HG03442 (cell line): ENCODE measurements around the gene ADRM1.

Experiments
- ATAC-seq: cut with Tn5 transposase; IDR thresholded peaks from one replicate; pipeline ENCODE4 v1.9.1; 2021; ENCODE audit warnings: mild to moderate bottlenecking, moderate library complexity; ENCODE audit not compliant: unreplicated experiment

ADRM1 gene

GRCh38 chr20:62335532-62335931, 32.7 kb downstream of the ADRM1 start:
- no peak for ATAC-seq

DNA sequence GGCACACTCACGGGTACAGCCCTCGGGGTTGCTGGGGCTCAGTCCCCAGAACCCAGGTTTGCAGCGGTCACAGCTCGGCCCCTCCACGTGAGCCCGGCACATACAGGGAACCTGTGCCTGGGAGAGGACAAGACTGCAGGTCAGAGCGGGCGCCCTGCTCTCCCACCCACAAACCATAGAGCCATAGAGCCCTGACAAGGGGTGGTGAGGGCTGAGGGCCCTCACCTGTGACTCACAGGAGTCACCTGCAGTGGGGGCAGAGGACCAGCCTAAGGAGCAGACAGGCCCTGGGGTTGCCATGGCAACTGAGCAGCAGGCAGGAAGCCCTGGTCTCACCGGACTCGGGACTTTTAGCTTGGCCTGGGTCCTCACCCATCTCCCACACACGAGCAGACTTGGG, 33.5 kb downstream of the ADRM1 start:
- ATAC-seq = no peak

- no peak for ATAC-seq
Measured at GRCh38 chr20:62336775-62337557, 34.2 kb downstream of the ADRM1 start.

DNA sequence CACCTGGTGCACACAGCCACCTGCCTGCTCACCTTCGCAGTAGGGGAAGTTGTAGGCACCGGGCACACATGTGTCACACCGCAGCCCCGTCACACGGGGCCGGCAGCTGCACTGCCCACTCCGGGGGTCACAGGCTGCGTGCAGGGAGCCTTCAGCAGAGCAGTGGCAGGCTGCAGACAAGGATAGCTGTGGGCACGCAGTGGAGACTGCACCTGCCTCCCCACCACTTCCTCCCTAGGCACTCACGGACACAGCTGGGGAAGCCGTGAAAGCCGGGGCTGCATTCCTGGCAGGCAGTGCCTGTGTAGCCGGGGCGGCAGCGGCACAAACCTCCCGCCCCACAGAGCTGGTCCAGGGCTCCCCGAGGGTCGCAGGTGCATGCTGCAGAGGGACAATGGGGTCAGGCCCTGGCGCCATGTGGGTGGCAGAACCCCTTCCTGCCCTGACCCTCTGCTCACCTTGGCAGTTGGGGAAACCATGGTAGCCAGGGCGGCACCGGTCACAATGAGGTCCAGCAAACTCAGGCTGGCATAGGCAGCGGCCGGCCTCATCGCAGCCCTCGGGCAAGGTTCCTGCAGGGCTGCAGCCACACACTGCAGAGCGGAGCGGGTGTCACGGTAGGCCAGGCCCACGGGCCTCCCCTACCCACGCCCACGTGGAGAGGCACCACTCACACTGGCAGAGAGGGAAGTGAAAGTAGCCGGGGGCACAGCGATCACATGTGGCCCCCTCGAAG, 34.9 kb downstream of the ADRM1 start:
- ATAC-seq = no peak

- no peak for ATAC-seq
Measured at GRCh38 chr20:62338294-62338620, 35.5 kb downstream of the ADRM1 start.

DNA sequence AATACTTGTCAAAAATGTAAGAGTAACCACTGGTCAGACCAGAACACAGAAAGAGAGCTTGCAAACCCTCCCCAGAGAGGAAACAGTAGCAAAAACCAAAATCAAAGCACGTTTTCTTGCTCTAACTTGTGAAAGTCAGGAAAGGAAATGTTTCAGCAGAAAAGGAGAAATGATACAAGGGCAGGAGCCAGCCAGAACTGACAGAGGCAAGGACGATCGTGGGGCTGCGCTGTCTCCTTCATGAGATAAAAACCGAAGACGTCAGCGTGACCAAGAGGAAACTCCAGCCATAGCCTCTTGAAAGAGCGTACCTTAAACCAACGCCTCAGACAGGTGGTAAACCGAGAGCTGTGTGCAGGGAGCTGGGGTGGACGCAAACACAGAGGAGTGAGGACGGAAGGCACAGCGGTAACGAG, 36.9 kb downstream of the ADRM1 start:
- peak; percentile 59 for ATAC-seq

- no peak for ATAC-seq
Measured at GRCh38 chr20:62342910-62343309, 40.1 kb downstream of the ADRM1 start.

GRCh38 chr20:62344092-62344491, 41.3 kb downstream of the ADRM1 start:
- ATAC-seq = no peak

DNA sequence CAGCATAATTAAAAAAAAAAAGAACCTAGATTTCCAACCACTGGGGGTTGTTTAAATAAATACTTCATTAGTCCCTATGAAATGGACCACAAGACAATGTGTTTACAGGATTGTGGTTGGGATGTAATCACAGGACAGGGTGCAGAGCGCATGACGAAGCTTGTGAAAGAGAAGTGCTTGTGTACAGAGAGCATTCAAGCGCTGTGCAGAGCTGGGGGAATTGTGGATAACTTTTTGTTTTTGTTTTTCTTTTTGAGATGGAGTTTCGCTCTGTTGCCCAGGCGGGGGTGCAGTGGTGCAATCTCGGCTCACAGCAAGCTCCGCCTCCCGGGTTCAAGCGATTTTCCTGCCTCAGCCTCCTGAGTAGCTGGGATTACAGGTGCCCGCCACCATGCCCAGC, 42.0 kb downstream of the ADRM1 start:
- no peak for ATAC-seq

DNA sequence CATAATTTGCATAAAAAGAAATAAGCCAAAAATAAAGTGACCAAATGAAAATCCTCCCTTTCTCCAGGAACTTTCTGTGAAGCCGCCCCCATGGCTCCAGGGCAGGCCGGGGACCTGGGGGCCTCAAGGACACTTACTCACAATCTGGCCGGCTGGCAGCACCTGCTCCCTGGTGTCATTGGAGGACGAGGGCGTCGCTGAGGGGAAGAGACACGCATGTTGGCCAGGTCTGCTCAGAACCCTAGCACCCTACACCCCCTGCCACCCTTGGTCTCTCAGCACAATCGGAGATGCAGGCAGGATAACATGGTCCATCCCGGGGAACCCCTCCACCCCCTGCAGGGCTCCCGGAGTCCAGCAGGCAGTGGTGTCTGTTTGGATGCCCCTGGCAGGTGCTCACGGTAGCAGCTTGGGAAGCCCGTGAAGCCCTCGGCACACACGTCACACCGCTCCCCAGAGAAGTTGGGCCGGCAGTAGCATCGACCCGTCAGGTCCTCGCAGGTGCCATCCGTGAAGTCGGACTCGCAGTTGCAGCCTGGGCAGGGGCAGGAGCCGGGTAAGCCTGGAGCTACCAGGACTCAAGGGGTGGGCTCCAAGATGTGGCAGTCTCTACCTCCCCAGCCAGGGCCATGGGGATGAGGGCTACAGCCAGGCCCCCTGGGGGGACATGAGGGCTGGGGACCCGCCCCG, 43.0 kb downstream of the ADRM1 start:
- no peak for ATAC-seq

- no peak for ATAC-seq
Measured at GRCh38 chr20:62346398-62347150, 43.8 kb downstream of the ADRM1 start.

DNA sequence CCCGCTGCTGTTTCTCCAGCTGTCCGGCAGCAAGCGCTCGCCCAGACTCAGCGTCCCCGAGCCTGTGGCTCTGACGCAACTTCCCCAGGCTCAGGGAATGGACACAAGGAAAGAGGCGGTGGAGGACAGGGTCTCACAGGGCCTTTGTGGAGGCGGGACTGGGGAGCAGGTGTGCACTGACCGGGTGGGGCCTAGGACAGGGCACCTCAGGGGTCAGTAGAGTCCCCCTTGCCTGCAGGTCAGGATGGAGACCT, 44.3 kb downstream of the ADRM1 start:
- ATAC-seq = no peak

- no peak for ATAC-seq
Measured at GRCh38 chr20:62347445-62347844, 44.6 kb downstream of the ADRM1 start.

DNA sequence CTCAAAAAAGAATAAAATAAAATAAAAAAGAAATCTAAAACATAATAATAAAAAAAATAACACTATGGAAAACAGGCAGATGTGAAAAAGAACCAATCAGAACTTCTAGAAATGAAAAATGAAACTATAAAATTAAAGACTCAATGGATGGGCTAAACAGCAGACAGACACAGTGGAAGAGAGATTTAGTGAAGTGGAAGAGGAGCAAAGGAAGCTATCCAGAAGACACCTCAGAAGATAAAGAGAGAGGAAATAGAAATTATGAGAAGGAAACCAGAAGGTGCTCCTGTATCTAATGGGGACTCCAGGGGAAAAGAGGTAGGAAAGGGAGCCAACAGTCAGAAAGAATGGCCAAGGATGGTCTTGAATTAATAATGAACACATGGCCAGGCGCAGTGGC, 45.8 kb downstream of the ADRM1 start:
- no peak for ATAC-seq

GRCh38 chr20:62349556-62350097, 46.8 kb downstream of the ADRM1 start:
- no peak for ATAC-seq

DNA sequence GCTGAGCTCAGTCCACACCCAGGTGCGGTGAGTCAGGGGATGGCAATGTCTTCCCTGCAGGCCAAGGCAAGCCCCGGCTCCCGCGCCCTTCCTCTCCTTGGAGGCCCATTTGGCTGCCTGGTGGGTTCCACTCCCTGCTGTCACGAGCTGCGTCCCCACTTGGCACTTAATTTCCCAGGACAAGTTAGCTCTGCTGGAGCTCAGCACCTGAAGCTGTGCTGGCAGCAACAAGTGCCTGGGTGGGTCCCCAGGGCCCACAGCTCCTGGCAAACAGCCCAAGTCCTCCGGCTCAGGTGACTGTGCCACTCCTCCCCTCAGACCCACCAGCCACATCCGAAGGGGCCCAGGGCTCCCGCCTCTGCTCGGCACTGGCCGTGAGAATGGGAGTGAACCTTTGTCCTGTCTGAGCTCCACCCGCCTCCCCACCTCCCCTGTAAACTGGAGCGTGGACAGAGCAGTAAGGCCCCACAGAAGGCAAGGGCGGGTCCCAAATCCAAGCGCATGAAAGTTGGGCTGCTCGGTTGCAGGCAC, 47.4 kb downstream of the ADRM1 start:
- no peak for ATAC-seq

DNA sequence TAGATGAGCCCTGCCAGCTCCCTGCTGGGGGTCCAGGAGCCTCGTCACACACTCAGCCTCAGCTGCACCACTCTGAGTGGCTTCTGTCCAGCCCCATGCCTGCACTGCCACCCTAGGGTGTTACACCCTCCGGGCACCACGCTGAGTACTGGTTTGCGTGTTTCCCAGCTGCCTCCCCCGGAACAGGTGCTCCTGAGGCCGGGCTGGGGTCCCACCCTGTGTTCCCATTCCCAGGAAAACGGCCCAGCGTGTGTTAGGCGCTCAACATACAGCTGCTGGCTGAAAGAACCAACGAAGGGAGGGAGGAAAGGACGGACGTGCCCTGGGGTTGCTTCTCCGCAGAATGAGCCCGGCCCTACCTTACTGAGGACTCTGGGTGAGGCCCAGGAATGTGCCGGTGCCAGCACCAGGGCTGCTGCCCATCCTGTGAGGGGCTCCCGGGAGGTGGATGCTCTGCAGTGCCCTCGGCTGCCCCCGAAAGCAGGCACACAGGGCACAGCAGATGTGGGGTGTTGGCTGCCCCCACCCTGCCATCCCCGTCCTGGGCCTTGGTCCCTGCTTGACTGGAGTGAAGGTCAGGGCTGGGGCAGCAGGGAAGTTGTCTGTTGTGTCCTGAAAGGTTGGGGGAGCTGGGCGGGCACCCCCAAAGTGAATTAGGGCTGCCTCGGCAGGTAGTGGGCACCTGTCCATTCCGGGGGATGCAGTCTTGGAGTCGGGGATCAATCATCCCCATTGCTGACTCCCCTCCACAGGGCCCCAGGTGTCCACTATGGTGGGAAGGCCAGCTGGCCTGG, 48.0 kb downstream of the ADRM1 start:
- ATAC-seq = no peak

DNA sequence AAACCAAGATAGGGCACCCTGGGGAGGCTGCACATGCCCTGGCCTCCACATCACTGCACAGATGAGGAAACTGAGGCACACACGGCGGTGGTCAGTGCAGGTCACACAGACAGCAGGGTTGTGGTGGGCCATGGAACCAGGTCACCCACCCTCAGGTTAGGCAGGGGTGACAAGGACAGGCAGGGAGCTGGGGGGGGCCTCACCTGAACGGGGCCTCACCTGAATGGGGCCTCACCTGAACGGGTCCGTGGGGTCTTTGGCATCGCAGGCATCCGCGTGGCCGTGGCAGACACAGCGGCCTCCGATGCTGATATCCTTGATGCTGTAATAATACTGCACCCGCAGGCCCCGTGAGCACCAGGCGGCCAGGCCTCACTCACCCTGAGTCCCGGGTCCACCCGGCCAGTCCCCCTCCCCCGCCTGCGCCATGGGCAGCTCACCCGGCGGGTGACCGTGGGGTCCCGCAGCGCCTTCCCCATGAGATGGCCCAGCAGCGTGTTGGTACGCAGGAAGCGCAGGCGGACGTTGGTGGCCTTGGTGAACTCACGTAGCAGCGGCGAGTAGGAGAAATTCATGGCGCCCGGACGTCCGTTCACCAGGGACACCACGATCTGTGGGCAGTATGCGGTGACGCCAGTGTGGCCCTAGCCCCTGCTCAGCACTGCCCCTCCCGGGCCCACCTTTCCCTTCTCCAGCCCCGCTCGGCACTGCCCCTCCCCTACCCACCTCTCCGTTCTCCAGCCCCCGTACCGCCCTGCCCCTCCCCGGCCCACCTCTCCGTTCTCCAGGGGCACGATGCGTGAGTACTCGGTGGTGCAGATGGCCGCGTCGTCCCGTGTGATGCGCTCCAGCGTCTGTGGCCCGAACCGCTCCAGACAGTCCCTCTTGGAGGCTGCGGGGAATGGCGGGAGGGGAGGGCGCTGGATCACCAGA, 48.9 kb downstream of the ADRM1 start:
- no peak for ATAC-seq
